K562 (cell line): ENCODE results near the gene SEH1L. TPM values are rescaled to one million over a fixed set of nuclear protein-coding genes. Genes with fewer than 3 reads are reported as not detected.

Source experiments
- FUS ChIP-seq: fragments of 200-400 bp; formaldehyde crosslinking; optimal IDR thresholded peaks from 2 replicates; pipeline ENCODE3; 2017; ENCODE audit warnings: low read depth, low read length
- L3MBTL2 ChIP-seq: fragments of 450-650 bp; IDR thresholded peaks from 2 replicates; pipeline ENCODE4 v1.6.1; 2016; ENCODE audit warnings: mild to moderate bottlenecking, moderate library complexity
- MTF1 ChIP-seq: fragments of 250-450 bp; sonication (Bioruptor Pico); IDR thresholded peaks from 2 replicates; pipeline ENCODE4 v1.9.0; 2021; ENCODE audit warnings: moderate library complexity, mild to moderate bottlenecking, inconsistent platforms, borderline replicate concordance
- SAFB ChIP-seq: fragments of 200-400 bp; formaldehyde crosslinking; IDR thresholded peaks from 2 replicates; pipeline ENCODE4 v1.6.1; 2017; ENCODE audit warnings: low read depth, low read length, borderline replicate concordance
- TCF3 ChIP-seq: sonication (generic); formaldehyde crosslinking; IDR thresholded peaks from 2 replicates; pipeline ENCODE4 v1.4.0; 2020; ENCODE audit warnings: mild to moderate bottlenecking, missing genetic modification reagents
- U2AF1 ChIP-seq: fragments of 200-400 bp; formaldehyde crosslinking; optimal IDR thresholded peaks from 2 replicates; pipeline ENCODE3; 2017; ENCODE audit warnings: mild to moderate bottlenecking, low read depth, low read length, moderate library complexity
- ZBTB33 ChIP-seq: sonication (generic); formaldehyde crosslinking; IDR thresholded peaks from 2 replicates; pipeline ENCODE4 v1.8.1; 2023; ENCODE audit warnings: mild to moderate bottlenecking, missing genetic modification reagents
- ZNF316 ChIP-seq: fragments of 450-650 bp; IDR thresholded peaks from 2 replicates; pipeline ENCODE4 v1.6.1; 2016
- polyA plus RNA-seq, 8 experiments: library from polyadenylated mRNA; depleted of rRNA in 4 of 8; stranded (reverse) in 5 of 8; unstranded in 3 of 8; fragments of >200 nt; fragmentation: Nextera tagmentation in 2 of 8; fragmentation: Illumina TruSeq in 1 of 8; extraction: Ambion mirVana in 2 of 8; extraction: Trizol in 1 of 8; gene quantifications; 2 replicates each; pipeline versions ENCODE4 v1.2.1 to v1.2.3, GENCODE V29; 2011 to 2014; ENCODE audit warnings: inconsistent platforms in 1 of 8, missing spikeins in 1 of 8
- total RNA-seq, 7 experiments: library from RNA; depleted of rRNA in 6 of 7; stranded (reverse); fragments of >200 nt in 6 of 7; fragmentation: Illumina TruSeq in 2 of 7; extraction: Trizol in 2 of 7; gene quantifications; 2 replicates each; pipeline versions ENCODE4 v1.2.1 to v1.2.3, GENCODE V29; 2011 to 2021; ENCODE audit warnings: low replicate concordance in 1 of 7

SEH1L gene
- total and polyA plus RNA-seq, 9 of the 15 experiments (the other 6 are each of a cell fraction or from before 2014, with no cell fraction given), result 62.2 to 180 (median 108) TPM

GRCh38 chr18:12990967-12991820 is 43.4 kb downstream of the SEH1L start, which contains the start of gene CEP192 (continued):
- 0 out of 2 replicates have a peak, but pooled peaks have one; percentile 57 for TF ChIP-seq ZBTB33 (CRISPR knock-in tag)
- peak; percentile 71; the same call in 1 of the 2 replicates for TF ChIP-seq SAFB
- TF ChIP-seq U2AF1, result peak; percentile 47
- peak; percentile 73; the same call in 1 of the 2 replicates for TF ChIP-seq L3MBTL2
- no peak for TF ChIP-seq MTF1 (CRISPR knock-in tag)
- peak; percentile 36 for TF ChIP-seq FUS
- TF ChIP-seq ZNF316, result no peak
- peak; percentile 18; the same call in 1 of the 2 replicates for TF ChIP-seq TCF3 (CRISPR knock-in tag)
